ENCODE results near the gene DHRSX.

- TF ChIP-seq CTCF (IDR thresholded peaks at IDR 0.05) (no peak), POLR2A (IDR thresholded peaks at IDR 0.05) (no peak), POLR2AphosphoS5 (IDR thresholded peaks at IDR 0.05) (no peak)
Observed at GRCh38 chrX:2330487-2330886, 170.3 kb downstream of the DHRSX start.

Data from breast epithelium (tissue), 3 donors.